GM19239 (cell line): ENCODE results near the gene ANKRD44.

ENCODE experiments used
- DNase-seq: peaks from one replicate; pipeline ENCODE4 v3.0.0; 2011; ENCODE audit warnings: low spot score; ENCODE audit not compliant: insufficient read length
- FAIRE-seq: peaks from 2 replicates; lab custom pipeline; 2011; peaks lifted over from hg19 to GRCh38; lab: Jason Lieb, UNC

ANKRD44 gene

DNA sequence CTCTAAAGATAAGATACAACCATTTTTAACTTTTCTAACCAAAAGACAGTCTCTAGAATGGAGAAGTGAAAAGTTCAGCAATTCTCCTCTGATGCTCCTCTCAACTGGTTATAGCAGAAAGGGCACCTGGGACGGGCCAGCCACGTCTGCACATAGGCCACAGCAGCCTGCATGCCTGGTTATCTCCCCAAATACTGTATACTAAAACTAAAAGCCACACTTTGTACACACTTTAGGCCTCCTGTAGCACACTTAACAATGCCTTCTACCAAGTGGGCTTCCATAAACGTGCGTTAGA, 179.1 kb downstream of the ANKRD44 start:
- FAIRE-seq = peak; percentile 84

DNA sequence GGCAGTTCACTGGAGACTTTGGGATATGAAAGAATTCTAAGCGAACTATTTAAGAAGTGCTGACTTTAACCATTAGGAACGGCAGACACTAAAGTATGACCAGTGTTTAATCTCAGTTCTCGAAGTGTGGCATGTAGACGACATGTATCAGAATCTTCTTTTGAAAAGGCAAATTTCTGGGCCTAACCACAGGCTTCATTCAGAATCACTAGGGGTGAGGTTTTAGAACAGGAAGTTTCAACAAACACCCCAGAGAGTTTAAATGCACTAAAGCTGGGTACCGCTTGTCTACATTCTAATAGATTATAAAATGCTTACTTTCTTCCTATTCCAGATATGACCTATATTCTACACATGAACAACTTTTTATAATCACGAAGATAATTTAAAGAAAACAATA, 180.3 kb downstream of the ANKRD44 start:
- peak; percentile 98 for FAIRE-seq
- peak; percentile 50 for DNase-seq

More for the DNA sequence above, 179.1 kb downstream of the ANKRD44 start:
- no peak for DNase-seq

DNA sequence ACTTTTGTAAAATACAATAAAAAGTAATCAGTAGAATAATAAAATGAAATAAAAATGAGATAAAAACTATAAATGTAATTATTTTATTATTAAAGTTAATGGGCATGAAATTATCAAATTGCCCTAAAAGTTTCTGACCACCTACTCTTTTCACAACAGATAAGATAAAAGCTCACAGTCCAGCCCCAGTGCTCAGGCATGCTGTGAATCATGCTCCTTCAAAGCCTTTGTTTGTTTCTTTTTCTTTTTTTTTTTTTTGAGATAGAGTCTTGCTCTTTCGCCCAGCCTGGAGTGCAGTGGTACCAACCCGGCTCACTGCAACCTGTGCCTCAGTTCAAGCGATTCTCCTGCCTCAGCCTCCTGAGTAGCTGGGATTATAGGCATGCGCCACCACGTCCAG, 181.7 kb downstream of the ANKRD44 start:
- DNase-seq (no peak), FAIRE-seq (no peak)

DNA sequence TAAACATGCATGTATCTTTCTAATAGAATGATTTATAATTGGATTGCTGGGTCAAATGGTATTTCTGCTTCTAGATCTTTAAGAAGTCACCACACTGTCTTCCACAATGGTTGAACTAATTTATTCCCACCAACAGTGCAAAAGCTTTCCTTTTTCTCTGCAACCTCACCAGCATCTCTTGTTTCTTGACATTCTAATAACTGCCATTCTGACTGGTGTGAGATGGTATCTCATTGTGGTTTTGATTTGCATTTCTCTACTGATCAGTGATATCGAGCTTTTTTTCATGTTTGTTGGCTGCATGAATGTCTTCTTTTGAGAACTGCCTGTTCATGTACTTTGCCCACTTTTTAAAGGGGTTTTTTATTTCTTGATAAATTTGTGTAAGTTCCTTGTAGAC, 182.5 kb downstream of the ANKRD44 start:
- peak; percentile 8 for FAIRE-seq
- DNase-seq = no peak

DNA sequence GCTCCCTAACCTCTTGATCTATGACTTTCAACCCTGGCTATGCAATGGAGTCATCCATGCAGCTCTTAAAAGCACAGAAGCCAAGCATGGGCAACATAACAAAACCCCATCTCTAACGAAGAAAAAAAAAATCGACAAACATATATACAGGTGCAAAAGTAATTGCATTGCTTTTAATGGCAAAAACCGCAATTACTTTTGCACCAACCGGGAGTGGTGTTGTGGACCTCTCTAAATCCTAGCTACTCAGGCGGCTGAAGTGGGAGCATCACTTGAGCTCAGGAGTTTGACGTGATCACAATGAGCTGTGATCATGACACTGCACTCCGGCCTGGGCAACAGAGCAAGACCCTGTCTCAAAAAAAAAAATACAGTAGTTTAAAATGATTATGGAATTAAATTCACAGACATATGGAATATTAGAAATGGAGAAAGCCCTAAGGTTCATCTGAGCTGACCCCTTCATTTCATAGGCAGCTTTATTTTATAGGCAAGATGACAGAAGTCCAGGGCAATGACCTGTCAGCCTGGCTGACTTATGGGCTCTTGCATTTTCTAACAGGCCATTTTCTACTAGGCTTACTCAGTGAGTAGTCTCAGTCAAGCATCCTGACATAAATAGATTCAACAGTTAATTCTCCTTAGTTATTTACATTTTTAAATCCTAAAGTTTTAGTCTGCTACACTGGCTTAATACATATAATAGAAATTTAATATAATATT, 183.8 kb downstream of the ANKRD44 start:
- FAIRE-seq (no peak), DNase-seq (no peak)

DNA sequence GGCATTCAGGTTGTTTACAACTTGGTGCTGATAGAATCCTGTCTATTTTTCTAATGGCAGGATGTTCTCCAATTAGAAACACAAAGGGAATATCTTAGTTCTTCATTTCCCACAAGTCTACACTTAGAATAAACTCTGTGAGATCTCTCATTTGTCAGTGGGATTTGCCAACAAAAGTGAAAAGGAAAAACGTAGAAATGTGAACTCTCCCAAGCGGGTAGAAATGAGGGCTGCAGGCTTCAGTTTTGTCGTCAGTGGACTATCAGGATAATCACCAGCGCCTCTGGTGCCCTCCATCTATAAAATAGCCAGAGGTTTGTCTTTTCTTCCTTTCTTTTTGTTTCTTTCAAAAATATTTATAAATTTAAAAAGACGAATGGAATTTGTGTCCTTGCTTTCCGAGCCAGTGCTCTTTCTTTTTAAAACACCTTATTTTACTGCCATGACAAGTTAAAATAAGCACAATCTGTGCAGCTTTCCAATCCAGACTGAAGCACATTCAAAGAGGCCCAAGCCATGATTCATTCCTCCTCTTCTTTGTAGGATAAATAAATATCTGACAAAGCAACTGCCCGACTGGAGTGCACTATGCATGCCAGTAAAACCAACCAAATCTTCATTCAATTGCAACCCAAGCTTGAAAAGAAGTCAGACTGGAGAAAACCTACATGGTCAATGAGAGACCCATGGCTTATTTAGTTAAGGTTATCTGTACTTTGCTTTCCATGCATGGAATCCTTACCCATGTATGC, 185.8 kb downstream of the ANKRD44 start:
- no peak for FAIRE-seq
- no peak for DNase-seq

DNA sequence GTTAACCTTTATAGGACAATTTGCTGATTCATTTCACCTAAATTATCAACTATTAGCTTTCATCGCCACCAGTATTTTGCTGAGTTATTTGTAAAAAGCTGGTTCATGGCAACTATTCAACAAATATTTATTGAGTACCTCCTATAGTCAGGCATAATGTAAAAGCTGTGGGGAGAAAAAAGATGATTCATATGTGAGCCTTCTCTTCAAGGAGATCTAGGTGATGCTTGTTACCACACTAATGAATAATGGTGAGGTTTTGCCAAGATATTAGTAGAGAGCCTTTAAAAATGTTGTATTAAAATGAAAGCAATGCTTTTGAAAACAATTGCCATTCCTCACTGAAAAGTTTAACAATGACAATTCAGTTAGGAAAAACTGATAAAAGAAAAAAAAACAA, 187.8 kb downstream of the ANKRD44 start:
- FAIRE-seq = no peak
- no peak for DNase-seq

DNA sequence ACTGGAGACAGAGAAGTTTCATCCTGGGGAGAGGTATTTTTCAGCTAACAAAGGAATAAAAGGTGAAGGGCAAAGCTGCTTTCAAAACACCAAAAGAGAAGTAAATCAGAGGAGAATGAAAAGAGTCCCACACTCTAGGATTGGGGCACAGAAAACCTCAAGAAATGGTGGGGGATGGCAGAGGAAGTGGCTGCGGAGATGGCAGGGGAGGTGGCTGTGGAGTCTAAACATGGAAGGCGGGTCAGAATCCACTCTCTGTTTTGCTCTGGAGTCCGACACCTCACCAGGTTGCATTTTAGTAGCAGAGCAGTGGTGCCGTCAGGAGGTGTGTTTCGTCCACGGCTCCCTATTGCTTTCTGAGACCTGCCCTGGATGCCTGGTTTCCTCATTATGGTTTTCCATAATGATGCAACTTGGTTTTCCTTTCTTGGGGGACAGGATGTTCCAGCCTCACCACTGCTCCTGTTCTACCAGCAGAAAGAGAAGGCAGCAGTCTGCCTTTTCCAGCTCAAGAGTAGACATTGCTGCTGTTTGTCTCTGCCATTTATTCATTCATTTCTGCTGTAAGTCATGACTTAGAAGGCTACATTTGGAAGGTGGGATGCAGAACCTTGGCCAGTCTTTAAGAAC, 188.7 kb downstream of the ANKRD44 start:
- DNase-seq = no peak
- FAIRE-seq = no peak

DNA sequence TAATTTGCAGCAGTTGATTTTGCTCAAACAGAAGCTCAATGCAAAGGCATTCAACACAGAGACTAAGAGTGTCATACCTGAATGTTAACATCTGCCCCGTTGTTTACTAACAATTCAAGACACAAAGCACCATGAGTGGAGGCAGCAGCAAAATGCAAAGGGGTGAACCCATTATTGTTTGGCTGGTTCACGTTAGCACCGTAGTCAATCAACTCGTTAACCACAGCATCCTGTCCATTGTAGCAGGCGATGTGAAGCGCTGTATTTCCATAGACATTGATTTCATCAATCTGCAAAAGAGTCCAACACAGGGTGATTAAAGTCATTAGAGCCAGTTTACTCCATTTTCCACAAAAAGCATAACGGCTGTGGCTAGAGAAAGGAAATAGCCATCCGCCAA, 189.3 kb downstream of the ANKRD44 start:
- no peak for DNase-seq
- FAIRE-seq = no peak

DNA sequence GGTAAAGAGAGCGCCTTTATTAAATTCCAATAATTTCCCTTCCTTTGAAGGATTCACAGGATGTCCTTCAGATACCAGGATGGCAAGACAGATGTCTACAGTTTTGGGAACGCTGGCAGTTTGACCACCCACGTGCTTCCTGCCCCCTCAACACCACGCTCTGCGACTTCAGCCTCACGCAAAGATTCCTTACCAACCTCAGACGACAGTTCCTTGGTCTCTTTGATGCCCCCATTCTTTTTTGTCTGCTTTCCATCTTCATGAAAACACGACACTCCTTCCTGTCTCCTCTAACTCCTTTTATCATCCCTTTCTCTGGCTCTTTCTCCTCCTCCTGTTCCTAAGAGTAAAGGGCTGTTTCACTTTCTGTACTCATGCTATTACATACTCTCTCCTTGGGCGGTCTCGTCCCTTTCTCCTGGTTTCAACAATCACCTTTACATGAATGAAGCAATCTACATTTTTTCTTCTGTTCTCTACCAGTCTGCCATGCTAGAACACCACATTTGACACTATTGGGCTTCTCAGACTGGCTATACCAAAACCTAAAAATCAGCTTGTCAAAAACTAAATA, 194.2 kb downstream of the ANKRD44 start:
- DNase-seq (no peak), FAIRE-seq (no peak)

DNA sequence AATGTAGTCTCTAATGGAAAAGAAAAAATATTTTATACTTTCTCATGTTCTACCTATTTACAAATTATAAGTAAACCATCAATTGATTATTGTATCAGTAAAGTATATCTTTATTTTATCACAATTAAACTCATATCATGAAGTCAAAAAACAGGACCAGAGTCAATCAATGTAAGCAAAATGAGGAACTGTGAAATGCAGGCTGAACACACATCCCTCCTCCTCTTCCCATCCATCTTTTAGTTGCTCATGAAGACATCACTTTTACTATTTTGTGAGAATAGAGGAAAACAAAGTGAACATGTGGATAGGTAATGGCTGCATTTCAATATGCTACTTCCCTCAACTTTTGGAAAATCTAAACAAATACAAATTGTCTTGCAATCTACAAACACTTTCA, 195.3 kb downstream of the ANKRD44 start:
- FAIRE-seq (no peak), DNase-seq (no peak)

DNA sequence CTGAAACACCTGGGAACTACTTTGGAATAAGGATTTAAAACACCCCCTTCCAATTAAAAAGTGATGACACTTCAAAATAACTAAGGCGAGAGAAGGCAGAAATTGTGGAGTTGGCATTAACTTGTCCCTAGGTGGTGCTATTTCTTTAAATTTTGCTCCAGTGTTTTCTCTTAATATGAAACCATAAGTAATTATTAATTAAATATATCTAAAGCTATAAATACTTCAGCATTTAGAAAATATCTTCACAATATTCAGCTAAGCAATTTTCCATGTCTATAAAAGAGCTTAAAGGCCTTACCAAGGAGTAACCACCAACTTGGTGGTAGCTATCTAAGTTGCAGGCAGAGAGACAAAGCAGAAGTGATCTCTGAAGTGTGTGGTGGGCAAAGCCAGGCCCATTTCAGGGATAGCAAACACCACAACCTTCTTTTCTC, 197.3 kb downstream of the ANKRD44 start:
- peak; percentile 78 for FAIRE-seq
- peak; percentile 28 for DNase-seq

DNA sequence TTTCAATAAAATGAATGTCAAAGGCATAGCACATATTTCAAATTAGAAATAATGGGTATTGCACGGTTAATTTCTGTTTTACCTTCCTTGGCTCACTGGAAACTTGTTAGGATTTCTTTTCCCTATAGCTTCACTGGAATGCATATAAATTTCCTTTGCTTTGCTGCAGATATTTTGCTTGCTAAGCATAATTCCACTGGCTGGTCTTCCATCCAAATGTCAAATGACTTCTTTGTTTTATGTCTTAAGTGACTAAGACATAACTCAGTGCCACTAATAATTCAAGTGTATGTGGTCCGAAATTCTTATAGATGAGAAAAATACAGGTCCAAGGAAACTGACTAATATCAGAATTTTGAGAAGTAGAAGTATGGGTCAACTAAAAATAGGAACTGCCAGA, 201.3 kb downstream of the ANKRD44 start:
- no peak for FAIRE-seq
- no peak for DNase-seq

DNA sequence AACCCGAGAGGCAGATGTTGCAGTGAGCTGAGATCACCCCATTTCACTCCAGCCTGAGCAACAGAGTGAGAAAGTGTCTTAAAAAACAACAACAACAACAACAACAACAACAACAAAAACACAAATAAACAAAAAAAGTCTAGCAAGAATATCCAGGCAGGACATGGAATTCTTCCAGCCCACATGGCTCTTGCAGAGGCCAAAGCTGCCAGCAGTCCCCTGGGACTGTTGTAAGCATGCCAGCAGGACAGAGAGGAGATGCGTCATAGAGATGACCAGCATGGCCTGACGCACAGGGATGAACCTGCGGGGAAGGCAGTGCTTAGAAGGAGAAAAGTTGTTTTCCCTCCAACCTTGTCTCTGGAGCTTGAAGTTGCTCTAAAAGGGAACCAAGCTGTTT, 201.8 kb downstream of the ANKRD44 start:
- DNase-seq (no peak), FAIRE-seq (no peak)

DNA sequence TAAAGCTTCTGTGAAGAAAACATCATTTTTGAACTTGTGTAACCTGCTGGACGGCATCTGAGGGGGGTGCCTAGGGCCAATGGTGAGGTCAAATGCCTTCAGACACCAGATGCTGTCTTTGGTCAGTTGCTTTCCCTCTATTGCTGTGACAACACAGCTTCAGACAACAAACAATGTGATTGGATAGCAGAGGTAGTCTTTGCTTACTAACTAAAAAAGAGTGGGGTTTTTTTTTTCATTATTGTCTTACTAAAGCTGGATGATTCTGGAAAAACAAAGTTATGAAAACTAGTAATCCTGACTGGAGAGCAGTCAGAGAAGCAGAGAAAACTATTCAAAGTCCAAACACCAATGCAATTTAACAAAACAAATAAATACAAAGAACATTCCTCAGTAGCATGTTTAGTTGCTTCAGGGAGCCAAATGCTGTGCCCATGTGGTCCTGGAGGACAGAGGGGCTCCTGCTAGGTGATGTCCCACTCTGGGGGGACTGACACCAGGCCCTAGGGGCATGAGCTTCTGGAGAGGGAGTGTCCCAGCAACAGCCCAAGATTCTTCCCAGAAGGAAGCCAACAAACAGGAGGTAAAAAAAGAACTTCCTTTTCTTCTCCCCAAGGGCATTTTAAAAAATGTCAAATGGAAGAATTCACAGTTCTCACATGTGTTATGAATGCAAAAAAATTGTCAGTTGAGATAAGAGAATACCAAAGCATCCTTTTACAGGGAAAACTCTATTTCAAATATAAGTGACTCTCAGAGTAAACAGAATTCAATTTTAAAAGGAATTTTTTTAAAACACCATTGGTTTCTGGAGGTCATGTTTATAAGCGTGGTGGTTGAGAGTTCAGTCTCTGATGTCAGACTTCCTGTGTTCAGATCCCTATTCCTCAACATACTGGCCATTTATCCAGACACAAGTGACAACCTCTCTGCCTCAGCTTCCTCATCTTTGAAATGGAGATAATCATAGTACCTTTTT, 203.0 kb downstream of the ANKRD44 start:
- DNase-seq (no peak), FAIRE-seq (no peak)

DNA sequence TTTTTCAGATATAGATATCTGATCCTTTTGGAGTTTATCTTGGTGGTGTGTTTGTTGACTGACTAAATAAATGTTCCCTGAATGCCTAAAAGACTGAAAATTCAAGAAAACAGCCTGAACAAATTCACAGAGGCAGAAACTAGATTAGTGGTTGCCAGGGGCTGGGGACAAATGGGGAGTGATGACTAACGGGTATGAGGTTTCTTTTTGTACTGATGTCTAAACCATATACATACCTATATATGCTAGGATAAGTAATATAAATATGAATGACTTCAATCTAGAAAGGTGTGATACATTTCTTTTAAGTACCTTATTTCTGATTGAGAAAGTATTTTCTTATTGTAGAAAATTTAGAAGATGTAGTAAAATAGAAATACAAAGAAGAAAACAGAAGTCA, 207.2 kb downstream of the ANKRD44 start:
- DNase-seq = no peak
- FAIRE-seq = no peak

DNA sequence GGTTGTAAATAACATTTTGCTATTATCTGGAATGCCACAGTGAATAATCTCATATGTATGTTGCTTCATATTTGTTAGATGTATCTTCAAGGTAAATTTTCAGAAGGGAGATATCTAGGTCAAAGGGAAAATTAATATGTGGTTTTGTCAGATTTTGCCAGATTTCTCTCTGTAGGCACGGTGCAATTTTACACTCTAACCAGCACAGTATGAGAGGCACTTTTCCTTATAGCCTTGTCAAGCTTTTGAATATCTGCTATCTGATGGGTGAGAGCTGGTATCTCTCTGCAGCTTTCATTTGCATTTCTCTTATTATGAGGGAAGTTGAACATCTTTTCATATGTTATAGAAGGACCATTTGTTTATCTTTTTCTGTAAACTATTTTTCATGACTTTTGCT, 208.3 kb downstream of the ANKRD44 start:
- peak; percentile 11 for FAIRE-seq
- no peak for DNase-seq

DNA sequence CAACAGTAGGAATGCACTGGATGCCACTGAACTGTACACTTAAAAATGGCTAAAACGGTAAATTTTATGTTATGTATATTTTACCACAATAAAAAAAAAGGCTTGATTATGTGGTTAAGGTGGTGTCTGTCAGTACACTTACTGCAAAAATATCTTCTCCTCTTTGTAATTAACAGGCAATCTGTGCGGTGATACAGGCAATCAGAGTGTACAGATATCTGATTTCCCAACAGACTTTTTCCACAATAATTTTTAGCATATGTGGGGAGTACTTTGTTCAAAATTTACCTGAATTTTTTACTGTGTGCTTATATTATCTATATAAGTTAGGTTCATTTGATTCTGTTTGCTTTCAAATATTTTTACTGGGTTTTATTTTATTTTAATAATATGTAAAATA, 209.1 kb downstream of the ANKRD44 start:
- FAIRE-seq (no peak), DNase-seq (no peak)

DNA sequence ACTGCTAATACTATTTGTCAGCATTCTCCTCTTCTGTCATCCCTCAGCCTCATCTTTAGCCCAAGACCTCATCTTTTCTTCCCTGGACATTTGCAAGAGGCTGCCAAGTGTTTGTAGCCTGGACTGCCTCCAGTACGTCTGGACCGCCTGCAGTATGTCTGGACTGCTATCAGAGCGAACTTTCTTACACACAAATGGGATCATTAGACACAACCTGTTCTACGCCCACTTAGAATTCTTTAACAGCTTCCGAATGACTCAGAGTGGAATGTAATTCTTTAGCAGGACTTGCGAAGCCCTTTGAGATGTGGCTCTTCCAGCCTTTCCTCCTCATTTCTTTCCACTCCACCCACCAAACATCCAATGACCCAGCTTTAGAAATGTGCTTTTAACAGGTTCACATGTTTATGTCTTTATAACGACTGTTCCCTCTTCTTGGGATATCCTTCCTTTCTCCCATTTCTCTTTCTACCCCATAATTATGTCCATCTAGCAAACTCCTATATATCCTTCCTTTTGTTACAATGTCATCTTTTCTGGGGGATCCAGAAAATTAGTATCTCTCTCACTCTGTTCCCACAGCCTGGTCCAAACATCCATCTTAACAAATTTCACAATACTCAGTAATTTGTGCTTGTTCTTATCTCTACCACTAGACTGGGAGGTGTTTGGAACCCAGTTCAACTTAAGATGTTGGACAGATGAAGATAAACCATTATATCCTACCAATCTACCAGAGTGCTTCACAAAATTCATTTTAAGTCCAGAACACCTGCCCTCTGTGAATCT, 212.8 kb downstream of the ANKRD44 start:
- DNase-seq = no peak
- FAIRE-seq = peak; percentile 8
